HG03064 (cell line): ENCODE measurements around the gene SARM1.

ENCODE experiments used
- ATAC-seq: cut with Tn5 transposase; IDR thresholded peaks from one replicate; pipeline ENCODE4 v1.9.1; 2021; ENCODE audit warnings: low read depth; ENCODE audit not compliant: unreplicated experiment

SARM1 gene

DNA sequence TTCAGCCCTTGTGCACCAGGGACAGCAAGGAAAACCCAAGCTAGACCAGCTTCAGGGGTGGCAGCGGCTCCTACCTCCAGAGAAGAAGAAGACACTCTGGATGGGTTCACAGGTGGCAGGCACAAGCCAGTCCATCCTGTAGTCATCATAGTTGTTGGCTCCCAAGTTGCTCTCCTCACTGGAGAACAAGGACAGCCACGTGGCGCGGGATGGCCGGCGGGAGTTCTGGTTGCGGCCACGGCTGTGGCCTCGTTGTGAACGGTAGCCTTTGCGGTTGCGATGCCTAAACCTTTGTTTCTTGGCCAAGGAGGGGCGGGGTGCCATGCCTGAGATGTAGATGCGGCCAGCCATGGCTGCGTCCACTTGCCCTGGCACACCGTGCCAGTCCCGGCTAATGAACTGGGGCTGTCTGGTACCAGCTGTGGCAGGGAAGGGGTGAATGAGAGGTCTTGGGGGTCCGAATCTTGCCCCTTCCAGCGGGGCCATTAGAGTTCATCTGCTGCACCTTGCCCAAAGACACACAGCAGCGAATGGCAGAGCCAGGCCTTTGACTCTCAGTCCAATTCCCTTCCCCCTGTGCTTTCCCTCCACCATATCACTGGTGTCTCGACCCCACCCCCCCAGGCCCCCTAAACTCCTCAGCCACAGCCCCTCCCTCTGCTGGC lies 3.7 kb upstream of the SARM1 start:
- ATAC-seq: no peak

DNA sequence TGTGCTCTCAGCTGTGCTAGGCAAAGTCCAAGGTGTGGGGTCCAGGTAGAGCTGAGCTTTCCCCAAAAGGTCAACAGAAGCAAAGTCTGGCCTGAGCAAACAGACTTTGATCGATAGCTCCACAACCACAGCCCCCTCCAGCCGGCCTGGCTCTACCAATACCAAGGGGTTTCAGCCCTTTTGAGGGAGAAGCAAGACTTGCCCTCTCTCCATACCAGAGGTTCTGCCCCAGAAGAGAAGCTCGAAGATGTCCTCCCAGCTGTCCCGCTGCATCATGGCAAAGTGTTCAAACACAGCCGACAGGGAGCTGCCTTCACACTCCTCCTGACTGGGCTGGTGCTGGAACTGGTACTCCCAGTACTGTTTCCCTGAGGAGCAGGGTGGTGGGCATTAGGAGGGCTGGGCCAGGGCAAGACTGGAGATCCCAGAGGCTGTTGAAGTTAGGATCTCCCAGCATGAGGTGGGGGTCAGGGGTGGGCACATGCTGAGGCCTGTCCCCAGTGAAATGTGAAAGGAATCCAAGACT lies 3.1 kb upstream of the SARM1 start:
- ATAC-seq: no peak

DNA sequence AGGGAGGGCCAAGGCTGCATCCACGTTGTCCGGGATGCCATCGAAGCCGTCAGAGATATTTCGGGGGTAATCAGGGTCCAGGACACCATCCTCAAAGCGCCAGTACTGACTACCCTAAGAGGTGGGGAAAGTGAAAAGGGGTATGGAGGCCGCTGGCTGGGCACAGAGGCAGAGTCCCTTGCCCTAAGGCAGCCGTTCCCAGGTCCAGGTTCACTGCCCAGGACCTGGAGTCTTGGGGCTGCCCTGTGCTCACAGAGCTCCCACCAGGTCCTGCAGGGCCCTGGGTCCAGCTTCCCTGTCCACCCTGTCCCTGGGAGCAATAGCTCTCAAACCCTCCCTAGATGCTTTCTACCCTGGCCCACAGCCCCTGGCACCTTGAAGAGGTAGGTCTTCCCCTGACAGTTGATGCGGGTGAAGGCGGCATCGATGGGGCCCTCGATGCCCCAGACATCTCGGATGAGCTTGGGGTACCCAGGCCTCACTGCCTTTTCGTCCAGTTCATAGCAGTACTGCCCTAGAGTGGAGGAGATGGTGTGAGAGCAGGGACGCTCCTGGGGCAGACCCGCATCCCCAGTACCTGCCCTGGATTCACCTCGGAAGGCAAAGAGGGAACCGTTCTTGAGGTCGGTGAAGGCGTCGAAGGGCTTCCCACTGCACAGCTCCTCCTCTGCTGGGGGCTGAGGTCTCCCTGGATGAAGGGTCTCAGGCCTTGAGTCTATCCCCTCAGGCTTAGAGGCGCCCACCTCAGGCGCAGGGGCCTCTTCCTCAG lies 2.4 kb upstream of the SARM1 start:
- no peak for ATAC-seq

DNA sequence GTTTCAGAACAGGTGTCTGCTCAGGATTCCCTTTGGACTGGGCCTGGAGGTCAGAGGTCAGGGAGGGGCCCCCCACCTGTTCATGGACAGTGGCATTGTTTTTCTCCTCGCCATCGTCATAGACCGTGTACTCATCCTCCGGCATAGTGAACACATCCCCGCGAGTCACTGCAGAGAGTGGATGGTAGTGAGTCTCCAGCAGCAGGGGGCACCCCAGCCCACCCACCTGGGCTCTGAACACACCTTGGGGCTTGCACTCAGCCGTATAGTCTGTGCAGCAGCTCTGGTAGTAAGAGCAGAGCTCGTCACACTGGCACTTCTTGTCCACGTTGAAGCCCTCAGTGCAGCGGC lies 1.8 kb upstream of the SARM1 start:
- ATAC-seq: no peak

DNA sequence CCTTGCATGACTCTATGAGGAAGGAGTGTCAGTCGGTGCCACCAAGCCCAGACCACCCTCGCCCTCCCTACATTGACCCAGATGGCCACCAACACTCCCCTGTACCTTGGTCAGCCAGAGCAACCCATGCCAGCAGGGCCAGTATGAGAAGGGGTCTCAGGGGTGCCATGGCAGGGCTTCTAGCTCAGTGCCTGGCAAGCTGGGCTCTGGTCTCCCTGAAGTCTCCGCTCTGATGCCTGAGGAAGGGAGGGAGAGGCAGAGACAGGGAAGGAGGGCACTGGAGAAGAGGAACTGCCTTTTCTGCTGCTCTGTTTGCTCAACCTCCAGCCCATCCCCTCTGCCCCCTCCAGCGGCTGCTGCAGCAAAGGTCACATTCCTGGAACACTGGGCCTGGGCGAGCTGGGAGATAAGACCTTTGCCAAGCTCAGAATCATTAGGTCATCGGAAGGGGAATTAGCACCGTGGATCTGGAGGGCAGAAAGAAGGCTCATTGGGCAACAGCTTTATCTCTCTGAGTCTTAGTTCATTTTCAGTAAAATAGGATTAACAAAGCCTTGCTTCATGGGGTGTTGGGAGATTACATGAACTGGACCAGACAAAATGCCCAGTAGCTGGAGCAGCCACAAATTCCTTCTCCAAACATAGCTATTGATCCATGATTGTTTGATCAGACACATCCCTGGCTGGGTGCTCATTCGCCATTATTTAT lies 1.3 kb upstream of the SARM1 start, which contains the start of gene VTN:
Gene VTN (minus strand): TSS at position 273 of the 709 bp plus-strand sequence. CDS start 104 bp downstream, at position 169.
- ATAC-seq: no peak

DNA sequence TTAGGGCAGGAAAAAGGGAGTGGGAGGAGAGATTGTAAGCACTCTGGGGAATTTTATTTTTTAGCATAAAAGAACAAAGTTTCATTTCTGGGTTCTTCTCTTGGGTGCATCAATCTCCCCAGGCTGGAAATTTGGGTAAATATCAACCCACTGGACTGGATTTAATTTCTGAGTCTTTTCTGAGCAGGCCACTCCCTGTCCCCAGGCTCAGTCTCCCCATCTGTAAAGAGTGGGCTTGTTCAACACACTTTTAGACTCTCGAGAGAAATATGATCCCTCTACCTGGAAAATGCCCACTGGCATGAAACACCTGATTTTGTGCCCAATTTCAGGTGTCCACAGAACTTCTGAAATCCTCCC lies 770 bp upstream of the SARM1 start:
- no peak for ATAC-seq

DNA sequence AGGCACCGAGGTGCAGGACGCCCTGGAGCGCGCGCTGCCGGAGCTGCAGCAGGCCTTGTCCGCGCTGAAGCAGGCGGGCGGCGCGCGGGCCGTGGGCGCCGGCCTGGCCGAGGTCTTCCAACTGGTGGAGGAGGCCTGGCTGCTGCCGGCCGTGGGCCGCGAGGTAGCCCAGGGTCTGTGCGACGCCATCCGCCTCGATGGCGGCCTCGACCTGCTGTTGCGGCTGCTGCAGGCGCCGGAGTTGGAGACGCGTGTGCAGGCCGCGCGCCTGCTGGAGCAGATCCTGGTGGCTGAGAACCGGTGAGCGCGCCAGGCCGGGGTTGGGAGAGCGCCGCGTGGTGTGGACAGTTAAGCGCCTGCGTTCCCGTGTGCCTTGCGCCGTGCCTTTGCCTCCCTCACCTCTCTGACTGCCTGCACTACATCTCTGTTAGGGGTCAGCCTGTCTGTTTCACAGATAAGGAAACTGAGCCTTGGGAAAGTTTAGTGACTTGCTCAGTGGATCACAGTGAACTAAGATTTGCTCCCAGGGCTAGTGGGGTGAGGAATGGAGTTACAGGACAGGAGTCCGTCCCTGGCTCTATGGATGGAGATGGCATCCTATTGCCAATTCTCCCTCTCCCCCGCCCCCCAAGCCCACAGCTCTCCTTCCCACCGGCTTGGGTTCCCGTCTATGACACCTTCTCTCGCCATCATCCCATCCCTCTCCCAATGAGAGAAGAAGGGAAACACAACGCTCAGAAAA lies 880 bp downstream of the SARM1 start:
- peak; percentile 3 for ATAC-seq

DNA sequence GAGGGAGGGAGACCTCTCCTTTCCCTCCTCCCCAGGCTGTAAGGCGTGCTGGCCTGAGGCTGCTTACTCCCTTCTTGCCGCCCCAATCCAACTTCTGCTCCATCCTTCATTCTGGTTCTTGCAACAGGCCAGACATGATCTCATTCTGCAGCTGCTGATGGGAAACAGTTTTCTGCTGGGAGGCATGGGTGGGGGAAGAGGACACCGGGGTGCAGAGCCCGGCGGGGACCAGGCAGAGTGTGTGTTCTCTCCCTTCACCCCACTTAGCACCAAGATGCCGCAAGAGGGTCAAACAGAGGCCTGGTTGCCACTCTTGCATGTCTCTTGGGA lies 1.4 kb downstream of the SARM1 start:
- ATAC-seq: no peak

DNA sequence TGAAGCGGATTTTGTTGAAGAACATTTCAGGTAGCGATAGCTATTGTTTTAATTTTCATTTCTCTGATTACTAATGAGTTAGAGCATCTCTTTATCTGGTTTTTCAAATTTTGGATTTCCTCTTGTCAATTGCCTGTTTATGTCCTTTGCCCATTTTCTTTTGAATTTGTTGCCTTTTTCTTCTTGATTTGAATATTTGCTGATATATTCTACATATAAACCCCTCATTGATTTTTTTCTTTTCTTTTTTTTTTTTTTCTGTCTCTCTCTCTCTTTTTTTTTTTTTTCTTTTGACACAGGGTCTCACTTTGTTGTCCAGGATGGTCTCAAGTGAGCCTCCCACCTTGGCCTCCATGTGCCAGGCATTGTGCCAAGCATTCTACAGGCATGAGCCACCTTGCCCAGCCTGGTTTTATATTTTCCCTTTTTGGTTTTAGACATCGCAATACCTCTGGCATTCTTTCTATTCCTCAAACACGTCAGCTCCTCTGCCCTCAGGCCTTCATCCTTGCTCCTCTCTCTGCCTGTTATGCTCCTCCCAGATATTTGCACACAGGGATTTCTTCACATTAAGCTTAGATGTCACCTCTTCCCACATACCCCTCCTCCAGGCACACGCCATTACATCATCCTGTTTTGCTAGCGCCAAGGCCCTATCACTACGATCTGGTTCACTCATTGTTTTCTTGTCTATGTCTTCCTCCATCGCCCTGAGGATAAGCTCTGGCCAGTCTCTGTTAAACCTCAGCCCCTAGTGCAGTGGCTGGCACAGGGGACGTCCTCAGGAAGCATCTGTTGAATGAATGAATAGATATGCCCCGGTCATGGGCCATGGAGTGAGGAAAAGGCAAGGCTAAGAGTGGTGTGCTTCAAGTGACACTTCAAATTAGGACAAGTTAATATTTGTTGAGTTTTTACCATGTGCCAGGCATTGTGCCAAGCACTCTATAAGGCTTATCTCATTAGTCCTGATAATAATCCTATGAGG lies 8.6 kb downstream of the SARM1 start:
- no peak for ATAC-seq

DNA sequence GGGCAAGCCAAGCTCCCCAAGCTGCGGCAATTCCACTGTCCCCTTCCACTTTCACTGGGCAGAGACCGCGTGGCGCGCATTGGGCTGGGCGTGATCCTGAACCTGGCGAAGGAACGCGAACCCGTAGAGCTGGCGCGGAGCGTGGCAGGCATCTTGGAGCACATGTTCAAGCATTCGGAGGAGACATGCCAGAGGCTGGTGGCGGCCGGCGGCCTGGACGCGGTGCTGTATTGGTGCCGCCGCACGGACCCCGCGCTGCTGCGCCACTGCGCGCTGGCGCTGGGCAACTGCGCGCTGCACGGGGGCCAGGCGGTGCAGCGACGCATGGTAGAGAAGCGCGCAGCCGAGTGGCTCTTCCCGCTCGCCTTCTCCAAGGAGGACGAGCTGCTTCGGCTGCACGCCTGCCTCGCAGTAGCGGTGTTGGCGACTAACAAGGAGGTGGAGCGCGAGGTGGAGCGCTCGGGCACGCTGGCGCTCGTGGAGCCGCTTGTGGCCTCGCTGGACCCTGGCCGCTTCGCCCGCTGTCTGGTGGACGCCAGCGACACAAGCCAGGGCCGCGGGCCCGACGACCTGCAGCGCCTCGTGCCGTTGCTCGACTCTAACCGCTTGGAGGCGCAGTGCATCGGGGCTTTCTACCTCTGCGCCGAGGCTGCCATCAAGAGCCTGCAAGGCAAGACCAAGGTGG lies 9.8 kb downstream of the SARM1 start:
- ATAC-seq: no peak

DNA sequence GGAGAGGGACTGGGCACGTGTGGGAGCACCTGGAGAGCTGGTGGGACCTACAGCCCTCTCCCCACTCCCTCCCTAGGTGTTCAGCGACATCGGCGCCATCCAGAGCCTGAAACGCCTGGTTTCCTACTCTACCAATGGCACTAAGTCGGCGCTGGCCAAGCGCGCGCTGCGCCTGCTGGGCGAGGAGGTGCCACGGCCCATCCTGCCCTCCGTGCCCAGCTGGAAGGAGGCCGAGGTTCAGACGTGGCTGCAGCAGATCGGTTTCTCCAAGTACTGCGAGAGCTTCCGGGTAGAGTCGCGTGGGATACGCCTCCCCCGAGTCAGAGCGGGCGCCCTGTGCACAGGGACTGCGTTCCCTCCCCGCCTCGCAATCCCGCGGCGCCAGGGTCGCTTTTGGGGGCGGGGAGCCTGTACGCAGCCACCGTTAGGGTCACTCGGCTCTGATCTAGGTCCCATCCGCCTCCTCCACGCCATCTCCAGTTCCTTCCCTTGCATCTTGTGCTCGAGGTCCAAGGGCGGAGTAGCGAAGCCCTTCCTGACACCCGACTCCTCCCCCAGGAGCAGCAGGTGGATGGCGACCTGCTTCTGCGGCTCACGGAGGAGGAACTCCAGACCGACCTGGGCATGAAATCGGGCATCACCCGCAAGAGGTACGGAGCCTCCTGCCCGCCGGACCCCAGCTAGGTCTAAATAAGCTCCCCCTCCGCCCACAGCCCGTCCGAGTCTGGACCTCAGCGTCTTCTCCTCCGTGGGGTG lies 13.0 kb downstream of the SARM1 start:
- ATAC-seq: no peak

DNA sequence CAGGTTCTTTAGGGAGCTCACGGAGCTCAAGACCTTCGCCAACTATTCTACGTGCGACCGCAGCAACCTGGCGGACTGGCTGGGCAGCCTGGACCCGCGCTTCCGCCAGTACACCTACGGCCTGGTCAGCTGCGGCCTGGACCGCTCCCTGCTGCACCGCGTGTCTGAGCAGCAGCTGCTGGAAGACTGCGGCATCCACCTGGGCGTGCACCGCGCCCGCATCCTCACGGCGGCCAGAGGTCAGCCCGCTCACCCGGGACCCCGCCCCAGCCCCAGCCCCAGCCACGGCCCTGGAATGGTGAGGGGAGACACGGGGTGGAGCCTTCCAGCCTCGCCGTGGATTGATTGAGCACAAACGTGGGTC lies 13.5 kb downstream of the SARM1 start:
- ATAC-seq: no peak

DNA sequence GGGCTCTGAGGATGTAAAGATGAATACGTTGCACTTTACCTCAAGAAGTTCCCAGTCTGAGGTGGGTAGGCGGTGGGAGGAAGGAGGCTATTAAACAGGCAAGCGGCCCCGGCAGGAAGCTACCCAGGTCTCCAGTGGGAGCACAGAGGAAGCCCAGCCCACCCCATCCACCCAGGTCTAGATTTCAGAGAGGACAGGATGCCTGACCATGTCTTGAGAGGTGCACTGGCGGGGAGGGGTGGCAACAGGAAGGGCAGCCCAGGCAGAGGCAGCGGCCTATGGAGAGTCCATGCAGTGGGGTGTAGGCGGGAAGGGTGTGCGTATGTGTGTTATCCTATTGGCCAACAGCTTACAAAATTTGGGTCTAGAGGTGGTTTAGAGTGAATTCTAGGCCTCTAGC lies 13.9 kb downstream of the SARM1 start:
- no peak for ATAC-seq

DNA sequence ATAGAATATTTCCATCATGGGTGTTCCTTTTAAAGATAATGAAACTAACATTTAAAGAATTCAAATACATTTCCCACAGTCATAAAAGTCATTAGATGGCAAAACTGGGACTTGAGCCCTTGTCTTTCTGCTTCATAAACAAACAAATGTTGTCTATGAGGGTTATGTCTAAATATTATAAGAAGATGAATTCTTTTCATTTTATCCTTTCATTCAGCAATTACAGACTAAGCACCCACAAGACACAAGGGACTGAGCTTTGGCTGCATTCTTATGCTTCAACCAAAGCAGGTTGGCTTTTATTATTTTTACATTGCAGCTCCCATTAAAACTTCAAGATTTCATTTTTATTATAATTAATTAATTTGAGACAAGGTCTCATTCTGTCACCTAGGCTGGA lies 14.9 kb downstream of the SARM1 start:
- ATAC-seq: no peak

DNA sequence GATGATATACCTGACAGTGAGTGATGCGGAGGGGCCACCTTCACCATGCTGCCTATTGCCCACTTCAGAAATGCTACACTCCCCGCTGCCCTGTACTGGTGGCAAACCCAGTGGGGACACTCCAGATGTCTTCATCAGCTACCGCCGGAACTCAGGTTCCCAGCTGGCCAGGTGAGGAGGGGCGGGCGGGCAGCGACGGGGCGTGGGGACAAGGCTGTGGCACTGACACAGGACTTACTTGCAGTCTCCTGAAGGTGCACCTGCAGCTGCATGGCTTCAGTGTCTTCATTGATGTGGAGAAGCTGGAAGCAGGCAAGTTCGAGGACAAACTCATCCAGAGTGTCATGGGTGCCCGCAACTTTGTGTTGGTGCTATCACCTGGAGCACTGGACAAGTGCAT lies 16.6 kb downstream of the SARM1 start:
- ATAC-seq: no peak

DNA sequence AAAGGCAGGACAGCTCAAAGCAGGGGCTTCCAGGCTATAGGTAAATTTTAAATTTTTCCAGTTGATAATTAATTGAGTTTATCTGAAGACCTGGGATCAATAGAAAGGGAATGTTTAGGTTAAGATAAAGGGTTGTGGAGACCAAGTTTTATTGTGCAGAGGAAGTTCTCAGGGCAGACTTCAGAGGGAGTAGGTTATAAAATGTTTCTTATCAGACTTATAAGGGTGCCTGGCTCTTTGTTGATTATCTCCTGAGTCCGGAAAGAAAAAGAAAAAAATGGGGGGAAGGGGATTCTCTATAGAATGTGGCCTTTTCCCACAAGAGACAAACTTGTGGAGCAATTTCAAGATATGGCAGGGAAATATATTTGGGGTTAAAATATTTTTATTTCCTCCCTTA lies 18.6 kb downstream of the SARM1 start:
- no peak for ATAC-seq

DNA sequence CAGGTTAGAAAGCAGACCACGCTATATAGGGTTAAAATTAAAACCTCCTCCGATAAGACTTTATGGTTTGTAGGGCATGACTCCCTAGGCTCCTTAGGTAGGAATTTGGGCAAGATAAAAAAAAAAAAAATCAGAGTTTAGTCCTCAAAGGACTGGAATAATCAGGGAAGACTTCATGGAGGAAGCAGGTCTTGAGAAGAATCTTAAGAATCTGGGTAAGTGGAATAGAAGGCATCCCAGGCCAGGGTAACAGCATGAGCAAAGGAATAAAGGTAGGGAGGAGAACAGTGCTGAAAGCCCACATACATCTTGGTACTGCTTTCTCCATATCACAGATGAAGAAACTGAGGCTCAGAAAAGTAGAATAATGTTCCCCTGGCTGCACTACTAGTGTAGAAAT lies 19.1 kb downstream of the SARM1 start:
- no peak for ATAC-seq

DNA sequence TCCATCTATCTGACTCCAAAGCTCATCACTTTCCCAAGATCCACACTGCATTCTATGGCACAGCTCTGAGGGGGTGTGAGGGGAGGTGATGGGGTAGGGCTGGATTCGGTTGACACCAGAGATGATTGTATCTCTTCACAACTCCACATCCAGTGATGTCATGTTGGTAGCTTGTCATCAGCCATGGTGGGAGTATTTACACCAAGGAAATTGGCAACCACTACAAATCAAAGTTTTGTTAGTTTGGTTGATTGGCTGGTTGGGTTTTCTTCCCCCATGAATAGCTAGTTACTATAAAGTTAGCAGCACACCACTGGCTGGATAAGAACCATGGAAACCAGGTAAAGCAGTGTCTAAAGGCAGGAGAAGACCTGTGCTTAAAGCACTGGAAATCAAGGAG lies 19.5 kb downstream of the SARM1 start:
- no peak for ATAC-seq

DNA sequence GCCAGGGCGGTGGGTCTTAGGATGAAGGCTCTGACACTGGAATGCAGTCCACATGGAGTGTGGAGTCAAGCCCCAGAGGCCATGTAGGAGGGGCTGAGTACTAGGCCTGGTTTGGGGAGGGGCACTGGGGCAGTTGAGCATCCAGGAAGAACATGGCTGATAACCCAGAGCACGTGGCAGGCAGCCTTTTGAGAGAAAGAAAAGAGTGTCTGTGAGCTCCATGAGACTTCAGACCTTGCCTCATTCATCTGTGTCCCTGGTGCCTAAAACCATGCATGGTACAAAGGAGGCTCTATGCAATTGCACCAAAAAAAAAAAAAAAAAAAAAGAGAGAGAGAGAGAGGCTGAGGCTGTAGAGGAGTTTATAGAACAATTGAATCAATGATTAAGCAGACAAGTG lies 19.9 kb downstream of the SARM1 start:
- ATAC-seq: no peak
